Measurements from ENCODE around the gene ARHGDIA.
"Not testable (repeated sequence)": the region's sequence is repeated elsewhere in the genome, so short reads cannot be mapped to it uniquely, and the experiment has no call there.

Gene ARHGDIA

DNA sequence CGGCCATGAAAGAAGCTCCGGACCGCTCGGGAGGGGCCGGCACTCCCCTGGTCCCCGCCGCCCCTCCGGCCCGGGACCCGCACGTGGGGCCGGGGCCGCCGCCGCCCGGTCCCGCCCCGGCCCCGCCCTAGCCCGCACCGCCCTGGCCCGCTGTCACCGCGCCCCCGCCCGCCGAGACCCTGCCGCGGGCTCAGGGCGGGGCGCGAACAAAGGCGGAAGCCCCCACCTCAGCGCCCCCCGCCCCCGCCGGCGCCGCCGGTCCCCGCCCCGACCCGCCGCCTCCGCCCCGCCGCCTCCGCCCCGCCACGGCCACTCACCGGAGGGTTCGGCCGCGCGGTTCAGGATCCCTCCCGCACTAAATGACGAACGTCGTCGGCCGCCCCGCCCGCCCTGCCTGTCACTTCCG, at the start of gene ARHGDIA:
Gene ARHGDIA (minus strand): TSS at position 357 of the 406 bp plus-strand sequence. CDS start 1,407 bp downstream, outside the sequence.
- DNase-seq (ENCODE audit: low read depth): no peak

DNA sequence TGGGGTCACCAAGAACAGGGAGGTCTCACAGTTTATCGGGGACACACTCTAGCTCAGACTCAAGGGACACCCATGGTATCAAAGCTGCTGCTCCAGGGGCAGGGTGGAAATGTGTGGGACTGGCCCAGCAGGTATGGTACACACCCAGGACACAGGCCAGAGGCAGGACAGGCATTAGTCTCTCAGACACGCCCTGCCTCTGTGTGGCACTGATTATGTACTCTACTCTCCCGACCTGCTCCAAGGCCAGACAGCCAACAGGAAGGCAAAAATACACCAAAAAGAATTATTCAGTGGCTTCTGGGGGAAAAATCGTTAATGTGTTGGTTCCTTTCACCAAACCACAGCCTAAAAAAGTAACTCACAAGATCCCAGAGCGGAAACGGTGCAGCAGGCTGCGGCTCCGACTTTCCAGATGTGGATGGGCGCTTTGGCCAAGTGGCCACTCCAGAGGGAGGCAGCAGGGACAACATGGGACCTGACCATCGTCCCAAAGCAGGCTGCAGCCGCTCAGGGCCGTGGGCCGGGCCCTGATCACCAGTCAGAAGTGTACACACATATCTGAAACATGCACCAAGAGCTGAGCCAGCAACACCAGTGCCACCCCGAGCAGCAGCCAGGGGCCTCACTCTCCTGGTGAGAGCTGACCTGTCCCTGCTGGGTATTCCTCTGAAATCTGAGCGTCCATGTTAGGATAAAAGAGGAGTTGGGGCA, 47.9 kb upstream of the ARHGDIA start:
- DNase-seq (ENCODE audit: low read depth): no peak

- not testable (repeated sequence) for DNase-seq (ENCODE audit: low read depth)
Measured at GRCh38 chr17:81918333-81918669, 47.2 kb upstream of the ARHGDIA start.

DNA sequence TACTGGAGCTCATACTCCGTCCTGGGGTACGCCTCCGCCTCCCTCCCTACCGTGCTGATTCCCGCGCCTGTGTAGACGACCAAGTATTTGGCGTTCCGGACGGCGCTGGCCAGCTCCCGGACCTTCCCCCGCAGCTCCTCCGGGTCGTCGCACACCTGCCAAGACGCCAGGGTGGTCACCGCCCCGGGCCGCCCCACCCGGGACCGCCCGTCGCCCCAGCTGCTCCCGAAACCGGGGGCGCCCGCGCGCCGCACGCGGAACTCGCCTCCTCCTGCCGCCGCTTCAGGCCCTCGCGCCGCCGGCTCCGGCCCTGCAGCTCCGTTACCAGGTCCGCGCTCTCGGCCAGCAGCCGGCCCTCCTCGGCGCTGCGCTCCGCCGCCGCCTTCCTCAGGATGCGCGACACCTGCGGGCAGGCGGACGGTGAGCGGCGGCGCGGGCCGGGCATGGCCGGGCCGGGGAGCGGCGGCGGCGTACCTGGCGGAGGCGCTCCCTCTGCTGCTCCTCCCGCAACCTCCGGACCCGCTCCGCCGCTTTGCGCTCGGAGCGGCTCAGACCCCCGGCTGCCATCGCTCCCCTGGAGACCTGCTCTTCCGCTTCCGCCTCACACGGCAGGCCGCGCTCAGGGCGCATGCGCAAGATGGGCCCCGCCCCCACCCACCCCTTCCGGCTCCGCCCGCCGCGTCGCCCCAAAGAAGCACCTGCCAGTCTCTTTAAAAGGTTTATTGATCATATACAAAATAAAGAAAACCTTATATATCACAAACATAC, 46.6 kb upstream of the ARHGDIA start, which contains the start of gene SIRT7:
Gene SIRT7 (minus strand): TSS at position 612 of the 768 bp plus-strand sequence. CDS start 45 bp downstream, at position 567.
- DNase-seq (ENCODE audit: low read depth): peak; percentile 72

DNA sequence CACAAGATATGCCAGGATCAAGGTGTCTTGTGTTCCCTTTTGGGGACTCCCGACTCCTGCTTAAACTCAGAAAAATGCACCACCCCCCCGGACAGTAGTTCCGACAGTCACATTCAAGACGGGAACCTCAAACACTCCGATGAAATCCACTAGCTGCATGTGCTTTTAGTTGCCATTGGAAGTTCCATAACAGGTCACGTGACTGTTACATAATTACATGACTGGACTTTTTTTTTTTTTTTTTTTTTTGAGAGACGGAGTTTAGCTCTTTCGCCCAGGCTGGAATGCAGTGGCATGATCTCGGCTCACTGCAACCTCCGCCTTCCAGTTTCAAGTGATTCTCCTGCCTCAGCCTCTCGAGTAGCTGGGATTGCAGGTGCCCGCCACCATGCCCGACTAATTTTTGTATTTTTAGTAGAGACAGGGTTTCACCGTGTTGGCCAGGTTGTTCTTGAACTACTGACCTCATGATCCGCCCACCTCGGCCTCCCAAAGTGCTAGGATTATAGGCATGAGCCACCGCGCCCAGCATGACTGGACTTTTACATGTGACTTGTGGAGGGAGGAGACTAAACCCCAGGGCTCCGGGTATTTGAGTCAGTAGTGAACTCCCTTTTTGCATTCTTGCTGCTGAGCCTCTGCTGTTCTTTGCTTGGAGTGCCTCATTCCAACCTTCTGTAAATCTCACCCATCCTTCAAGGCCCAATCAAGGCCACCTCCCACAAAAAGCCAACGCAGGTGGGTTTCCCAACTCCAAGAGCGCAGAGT, 45.3 kb upstream of the ARHGDIA start:
- DNase-seq (ENCODE audit: low read depth): no peak

- DNase-seq (ENCODE audit: low read depth): no peak
Measured at GRCh38 chr17:81915331-81915730, 44.2 kb upstream of the ARHGDIA start.

- DNase-seq (ENCODE audit: low read depth): no peak
Measured at GRCh38 chr17:81914103-81914850, 43.1 kb upstream of the ARHGDIA start.

DNA sequence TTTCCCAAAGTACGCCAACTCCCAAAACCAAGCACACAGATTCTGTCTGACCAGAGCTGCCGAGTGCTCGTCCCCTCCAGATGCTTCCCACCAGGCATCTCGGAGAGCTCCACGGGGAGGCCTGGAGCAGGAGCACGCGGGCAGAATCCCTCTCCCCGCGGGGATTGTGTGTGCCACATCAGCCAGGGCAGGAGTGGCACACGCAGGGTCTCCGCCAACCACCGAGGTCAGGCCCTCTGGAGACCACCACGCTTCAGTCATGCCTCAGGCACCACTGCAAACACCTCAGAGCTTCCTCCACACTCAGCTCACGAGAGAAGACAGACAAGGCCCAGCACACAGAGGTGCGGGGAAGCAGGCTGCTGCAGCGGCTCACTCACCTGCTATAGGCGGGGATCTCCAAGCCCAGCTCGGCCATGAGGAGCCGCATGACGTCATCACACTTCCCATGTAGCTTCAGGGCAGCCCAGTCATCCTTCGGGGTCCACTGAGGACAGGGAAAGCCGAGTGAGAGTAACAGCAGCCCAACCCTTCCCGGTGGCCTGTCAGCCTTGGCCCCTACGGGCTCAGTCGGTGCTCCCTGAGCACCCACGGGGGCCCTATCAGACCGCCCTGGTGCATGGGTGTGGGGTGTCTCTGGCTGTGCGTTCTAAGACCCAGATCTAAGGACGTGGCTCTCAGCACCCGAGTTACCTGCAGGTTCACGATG, 42.4 kb upstream of the ARHGDIA start:
- no peak for DNase-seq (ENCODE audit: low read depth)

DNA sequence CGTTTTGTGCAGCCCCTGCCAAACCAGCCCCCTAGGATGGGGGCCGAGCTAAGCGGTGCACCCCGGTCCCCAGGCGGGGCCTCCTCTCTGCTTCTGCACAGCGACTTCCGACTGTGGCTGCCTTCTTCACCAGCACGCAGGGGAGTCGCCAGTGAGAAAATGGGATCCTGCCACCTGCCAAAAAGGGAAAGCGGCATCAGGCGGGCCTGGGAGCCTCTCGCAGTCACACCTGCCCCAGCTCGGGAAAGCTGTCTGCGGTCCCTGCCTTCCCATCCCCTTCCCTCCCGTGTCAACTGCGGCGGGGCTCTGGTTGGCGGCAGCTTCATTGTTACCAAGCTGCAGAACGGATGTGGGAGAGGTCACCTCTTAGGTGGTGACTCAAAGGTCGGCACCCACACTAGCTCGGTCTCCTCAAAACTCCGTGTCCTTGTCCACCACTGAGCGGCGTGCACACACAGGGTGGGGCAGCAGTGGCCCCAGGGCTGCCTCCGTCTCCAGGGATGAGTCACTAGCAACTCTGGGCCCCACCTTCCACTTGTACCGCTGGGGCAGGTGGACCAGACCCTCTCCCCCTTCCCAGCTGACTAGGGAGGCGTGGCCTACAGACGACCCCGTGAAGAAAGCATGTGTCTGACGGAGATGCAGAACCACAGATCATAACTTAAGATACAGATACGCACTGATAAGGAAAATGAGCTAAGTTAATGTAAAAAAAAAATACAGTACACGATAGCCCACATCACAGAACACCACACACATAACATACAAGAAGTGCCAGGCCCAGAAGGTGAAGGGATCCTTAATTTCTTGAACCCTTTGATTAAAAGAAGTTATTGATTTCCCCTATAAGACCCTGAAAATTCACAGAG, 41.5 kb upstream of the ARHGDIA start:
- DNase-seq (ENCODE audit: low read depth): no peak

- DNase-seq (ENCODE audit: low read depth): no peak
Measured at GRCh38 chr17:81911969-81912368, 40.8 kb upstream of the ARHGDIA start.

DNA sequence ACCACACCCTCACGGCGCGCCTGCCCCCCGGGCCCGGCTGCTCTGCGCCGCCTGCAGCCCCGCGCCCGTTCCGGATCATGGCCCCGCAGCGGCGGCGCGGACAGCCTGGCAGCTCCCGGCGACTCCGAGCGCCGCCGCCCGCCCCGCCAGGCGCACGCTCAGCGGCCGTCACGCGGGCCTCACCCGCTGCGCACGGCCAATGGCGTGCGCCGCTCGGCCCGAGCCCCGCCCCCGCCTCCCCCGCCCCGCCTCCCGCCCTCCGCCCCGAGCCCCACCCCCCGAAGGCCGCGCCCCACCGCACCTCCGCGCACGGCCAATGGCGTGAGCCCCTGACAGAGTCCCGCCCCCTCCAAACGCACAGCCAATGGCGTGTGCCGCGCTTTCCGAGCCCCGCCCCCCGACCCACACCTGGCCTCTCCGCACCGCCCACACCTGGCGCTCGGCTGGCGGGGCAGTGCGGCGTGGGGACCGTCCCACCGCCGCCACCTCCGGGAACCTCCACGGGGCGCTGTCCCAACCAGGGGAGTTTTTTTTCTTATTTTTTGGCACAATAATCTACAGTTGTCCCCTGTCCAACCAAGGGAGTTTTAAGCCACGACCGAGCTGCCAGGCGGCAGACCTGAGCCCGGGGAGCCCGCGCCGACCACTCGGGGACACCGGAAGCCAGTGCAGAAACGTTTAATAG, 40.3 kb upstream of the ARHGDIA start, which contains the start of gene PCYT2:
Gene PCYT2 (minus strand): TSS at position 123 of the 685 bp plus-strand sequence. CDS start 44 bp downstream, at position 79.
- DNase-seq (ENCODE audit: low read depth): peak; percentile 89

DNA sequence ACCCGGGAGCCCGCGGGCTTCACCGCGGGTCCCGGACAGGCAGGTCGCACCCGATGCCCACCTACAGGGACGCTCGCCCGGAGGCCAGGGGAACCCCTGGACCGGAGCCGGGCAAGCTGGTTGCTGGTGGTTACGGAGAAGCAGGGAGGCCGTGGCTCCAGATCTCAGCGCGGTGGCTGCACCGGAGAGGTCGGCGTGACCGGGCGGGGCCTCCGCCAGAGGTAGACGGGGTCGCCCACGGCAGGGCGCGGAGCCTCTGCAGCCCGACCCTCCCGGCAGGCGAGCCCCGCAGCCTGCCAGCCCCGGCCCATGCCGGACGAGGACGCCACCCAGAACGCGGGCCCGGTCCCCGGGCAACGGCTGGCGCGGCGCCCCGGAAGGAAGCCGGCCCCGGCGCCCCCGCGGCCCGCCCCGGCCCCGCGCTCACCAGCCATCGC, 39.7 kb upstream of the ARHGDIA start:
- DNase-seq (ENCODE audit: low read depth): no peak

DNA sequence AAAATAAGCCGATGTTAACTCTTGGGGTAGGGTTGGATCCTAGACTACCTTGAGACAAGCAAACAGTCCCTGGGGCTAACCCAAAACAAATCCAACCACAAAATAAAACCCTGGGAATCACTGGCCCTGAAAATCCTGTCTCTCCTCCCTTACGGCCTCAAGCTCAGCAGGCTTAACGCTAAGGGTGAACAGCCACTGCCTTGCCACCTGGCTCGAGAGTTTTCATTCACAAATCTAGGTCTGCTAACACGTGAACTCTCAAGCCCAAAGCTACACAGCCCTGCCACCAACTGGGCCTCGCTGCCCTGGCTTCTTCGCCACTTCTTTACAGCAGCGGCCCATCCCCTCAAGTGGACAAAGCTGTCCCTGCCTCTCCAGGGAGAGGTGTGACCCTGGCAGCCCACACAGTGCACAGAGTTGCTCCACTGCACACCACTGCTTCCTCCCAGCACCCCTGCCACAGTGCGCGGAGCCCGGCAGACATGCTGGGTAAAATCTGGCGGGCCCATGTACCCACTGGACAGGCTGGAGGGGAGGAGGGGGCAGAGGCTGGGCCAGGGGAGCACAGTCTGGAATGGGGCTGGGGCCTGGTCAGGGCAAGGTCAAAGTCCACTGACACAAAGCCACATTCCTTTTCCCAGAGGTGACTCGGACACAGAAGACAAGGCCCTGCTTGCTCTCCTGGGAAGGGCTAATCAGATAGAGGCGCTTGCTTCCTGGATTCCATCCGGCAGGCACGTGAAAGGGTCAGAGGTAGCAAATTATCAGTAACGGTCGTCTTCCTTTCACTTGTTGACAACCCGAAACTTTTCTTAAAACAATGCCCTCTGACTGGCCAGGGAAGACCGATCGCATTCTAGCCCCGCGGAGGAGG, 39.1 kb upstream of the ARHGDIA start:
- DNase-seq (ENCODE audit: low read depth): no peak

GRCh38 chr17:81909231-81909630, 38.1 kb upstream of the ARHGDIA start:
- no peak for DNase-seq (ENCODE audit: low read depth)

DNA sequence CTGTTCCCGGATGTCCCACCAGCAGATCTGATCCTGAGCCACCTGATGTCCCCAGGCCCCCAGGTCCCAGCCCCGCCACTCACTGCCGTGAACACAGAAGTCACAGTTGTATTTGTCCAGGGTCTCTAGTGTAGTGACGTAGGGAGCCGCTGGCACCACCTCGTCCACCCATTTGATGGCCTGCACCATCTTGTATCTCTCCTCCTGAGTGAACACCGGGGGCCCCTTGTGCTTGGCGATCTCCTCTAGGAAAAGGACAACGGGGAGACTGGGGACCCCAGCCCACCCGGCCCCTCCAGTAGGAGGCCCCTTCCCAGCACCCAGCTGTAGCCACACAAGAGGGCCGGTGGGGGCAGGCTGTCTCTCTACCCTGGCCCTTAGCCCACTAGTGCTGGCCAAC, 37.7 kb upstream of the ARHGDIA start:
- DNase-seq (ENCODE audit: low read depth): no peak

DNA sequence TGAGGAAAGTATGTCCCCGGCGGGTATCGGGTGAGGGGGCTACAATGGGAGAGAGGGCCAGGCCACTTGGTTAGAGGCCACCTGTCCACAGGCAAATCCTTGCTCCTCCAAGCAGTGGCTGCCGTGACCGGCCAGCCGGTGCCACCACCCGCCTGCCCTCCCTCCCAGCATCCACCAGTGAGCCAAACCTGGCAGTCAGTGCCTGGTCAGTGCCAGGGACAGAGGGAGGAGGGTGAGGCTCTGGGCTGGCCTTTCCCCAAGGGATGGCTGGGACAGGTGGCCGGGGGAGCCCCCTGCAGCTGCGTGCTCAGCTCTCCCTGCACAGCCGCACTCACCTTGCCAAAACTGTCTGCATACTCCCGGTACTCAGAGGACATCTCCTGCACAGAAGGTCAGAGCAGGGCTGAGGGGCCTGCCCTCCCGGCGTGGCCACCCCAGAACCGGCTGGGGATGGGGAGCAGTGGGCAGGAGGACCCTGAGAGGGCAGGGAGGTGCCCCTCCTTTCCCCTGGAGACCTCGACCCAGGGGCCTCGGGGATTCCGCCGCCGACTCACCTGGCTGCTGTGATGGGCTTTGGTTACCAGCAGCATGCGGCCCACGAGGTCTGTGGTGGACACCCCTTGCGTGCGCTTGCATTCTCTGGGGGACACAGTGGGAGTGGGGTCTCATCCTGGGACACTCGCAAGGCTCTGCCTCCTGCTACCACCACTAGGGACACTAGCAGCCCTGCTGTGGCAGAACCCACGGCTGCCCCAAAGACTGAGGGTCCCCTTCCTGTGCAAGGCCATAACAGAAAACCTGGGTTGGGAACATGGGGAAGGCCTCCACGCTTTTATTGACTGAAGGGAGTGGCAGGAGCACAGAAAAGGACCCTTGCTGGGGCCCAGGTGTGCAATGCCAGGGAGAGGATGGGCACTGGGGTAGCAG, 36.3 kb upstream of the ARHGDIA start:
- DNase-seq (ENCODE audit: low read depth): no peak

GRCh38 chr17:81906476-81907218, 35.5 kb upstream of the ARHGDIA start:
- DNase-seq (ENCODE audit: low read depth): no peak

Measured in T-helper 22 cell (primary cell).